ENCODE measurements around the gene NR4A1. TPM values are rescaled to one million over a fixed set of nuclear protein-coding genes. Genes with fewer than 3 reads are reported as not detected.

NR4A1 gene
- total and polyA plus RNA-seq, 9 of the 15 experiments (the other 6 are each of a cell fraction or from before 2014, with no cell fraction given) = 0.07 to 4.7 (median 1.9) TPM; not detected in 1

DNA sequence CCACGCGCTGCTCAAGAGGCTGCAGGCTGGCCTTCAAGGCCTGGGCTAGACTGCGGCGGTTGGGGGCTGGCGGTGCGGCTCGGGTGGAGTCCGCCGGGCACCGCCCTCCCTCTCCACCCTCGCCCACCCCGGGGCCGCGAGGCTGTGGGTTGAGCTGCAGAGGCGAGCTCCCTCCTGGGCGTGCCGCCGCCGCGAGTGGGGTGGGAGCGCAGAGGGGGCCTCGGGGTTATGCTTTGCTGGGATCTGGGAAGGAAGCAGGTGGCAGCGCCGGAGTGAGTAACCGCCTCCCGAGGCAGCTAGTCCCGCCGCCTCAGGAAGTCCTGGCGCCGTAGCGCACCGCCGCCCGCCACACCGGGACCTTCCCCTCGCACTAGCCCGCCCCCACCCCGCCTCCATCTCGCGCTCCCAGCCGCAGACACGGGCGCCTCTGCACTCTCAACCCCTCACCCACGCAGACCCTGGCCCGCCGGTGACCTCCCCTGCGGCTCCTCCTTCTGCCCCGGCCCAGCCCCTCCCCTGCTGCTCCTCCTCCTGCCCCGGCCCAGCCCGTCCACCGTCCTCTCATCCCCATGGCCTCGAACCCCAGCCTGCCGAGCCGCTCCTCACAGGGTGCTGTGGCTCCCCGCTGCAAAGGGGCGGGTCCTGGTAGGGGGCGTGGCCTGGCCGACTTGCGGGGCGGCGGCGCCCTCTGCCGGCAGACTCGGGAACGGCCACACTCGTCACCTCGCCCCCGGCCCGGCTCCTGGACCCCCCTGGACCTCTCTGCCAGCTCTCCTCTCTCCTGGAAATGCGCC is 27.9 kb upstream of the NR4A1 start (continued):
- TF ChIP-seq, protein P1, sequence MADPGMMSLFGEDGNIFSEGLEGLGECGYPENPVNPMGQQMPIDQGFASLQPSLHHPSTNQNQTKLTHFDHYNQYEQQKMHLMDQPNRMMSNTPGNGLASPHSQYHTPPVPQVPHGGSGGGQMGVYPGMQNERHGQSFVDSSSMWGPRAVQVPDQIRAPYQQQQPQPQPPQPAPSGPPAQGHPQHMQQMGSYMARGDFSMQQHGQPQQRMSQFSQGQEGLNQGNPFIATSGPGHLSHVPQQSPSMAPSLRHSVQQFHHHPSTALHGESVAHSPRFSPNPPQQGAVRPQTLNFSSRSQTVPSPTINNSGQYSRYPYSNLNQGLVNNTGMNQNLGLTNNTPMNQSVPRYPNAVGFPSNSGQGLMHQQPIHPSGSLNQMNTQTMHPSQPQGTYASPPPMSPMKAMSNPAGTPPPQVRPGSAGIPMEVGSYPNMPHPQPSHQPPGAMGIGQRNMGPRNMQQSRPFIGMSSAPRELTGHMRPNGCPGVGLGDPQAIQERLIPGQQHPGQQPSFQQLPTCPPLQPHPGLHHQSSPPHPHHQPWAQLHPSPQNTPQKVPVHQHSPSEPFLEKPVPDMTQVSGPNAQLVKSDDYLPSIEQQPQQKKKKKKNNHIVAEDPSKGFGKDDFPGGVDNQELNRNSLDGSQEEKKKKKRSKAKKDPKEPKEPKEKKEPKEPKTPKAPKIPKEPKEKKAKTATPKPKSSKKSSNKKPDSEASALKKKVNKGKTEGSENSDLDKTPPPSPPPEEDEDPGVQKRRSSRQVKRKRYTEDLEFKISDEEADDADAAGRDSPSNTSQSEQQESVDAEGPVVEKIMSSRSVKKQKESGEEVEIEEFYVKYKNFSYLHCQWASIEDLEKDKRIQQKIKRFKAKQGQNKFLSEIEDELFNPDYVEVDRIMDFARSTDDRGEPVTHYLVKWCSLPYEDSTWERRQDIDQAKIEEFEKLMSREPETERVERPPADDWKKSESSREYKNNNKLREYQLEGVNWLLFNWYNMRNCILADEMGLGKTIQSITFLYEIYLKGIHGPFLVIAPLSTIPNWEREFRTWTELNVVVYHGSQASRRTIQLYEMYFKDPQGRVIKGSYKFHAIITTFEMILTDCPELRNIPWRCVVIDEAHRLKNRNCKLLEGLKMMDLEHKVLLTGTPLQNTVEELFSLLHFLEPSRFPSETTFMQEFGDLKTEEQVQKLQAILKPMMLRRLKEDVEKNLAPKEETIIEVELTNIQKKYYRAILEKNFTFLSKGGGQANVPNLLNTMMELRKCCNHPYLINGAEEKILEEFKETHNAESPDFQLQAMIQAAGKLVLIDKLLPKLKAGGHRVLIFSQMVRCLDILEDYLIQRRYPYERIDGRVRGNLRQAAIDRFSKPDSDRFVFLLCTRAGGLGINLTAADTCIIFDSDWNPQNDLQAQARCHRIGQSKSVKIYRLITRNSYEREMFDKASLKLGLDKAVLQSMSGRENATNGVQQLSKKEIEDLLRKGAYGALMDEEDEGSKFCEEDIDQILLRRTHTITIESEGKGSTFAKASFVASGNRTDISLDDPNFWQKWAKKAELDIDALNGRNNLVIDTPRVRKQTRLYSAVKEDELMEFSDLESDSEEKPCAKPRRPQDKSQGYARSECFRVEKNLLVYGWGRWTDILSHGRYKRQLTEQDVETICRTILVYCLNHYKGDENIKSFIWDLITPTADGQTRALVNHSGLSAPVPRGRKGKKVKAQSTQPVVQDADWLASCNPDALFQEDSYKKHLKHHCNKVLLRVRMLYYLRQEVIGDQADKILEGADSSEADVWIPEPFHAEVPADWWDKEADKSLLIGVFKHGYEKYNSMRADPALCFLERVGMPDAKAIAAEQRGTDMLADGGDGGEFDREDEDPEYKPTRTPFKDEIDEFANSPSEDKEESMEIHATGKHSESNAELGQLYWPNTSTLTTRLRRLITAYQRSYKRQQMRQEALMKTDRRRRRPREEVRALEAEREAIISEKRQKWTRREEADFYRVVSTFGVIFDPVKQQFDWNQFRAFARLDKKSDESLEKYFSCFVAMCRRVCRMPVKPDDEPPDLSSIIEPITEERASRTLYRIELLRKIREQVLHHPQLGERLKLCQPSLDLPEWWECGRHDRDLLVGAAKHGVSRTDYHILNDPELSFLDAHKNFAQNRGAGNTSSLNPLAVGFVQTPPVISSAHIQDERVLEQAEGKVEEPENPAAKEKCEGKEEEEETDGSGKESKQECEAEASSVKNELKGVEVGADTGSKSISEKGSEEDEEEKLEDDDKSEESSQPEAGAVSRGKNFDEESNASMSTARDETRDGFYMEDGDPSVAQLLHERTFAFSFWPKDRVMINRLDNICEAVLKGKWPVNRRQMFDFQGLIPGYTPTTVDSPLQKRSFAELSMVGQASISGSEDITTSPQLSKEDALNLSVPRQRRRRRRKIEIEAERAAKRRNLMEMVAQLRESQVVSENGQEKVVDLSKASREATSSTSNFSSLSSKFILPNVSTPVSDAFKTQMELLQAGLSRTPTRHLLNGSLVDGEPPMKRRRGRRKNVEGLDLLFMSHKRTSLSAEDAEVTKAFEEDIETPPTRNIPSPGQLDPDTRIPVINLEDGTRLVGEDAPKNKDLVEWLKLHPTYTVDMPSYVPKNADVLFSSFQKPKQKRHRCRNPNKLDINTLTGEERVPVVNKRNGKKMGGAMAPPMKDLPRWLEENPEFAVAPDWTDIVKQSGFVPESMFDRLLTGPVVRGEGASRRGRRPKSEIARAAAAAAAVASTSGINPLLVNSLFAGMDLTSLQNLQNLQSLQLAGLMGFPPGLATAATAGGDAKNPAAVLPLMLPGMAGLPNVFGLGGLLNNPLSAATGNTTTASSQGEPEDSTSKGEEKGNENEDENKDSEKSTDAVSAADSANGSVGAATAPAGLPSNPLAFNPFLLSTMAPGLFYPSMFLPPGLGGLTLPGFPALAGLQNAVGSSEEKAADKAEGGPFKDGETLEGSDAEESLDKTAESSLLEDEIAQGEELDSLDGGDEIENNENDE (IDR thresholded peaks at IDR 0.05; ENCODE audit: low read depth, low read length) = no peak
- no peak for TF ChIP-seq ZNF76 (CRISPR knock-in tag; IDR thresholded peaks at IDR 0.05; ENCODE audit: borderline replicate concordance)
- peak in 1 of 2 experiments; percentile 65; a peak in 1 of 4 replicates for TF ChIP-seq NONO (IDR thresholded peaks at IDR 0.05; ENCODE audit: low read depth in 2 of 2, low read length in 1 of 2)
- peak; percentile 63 for TF ChIP-seq ZFX (CRISPR knock-in tag; IDR thresholded peaks at IDR 0.05)
- no peak for TF ChIP-seq SIRT6 (IDR thresholded peaks at IDR 0.05; ENCODE audit: low read depth, low read length)
- TF ChIP-seq TEAD1 (CRISPR knock-in tag; IDR thresholded peaks at IDR 0.05) = 0 out of 4 replicates have a peak, but pooled peaks have one; percentile 17 to 35
- TF ChIP-seq STAG1 (CRISPR knock-in tag; IDR thresholded peaks at IDR 0.05; ENCODE audit: borderline replicate concordance) = peak; percentile 70; the same call in 1 of the 2 replicates
- TF ChIP-seq, protein P2, sequence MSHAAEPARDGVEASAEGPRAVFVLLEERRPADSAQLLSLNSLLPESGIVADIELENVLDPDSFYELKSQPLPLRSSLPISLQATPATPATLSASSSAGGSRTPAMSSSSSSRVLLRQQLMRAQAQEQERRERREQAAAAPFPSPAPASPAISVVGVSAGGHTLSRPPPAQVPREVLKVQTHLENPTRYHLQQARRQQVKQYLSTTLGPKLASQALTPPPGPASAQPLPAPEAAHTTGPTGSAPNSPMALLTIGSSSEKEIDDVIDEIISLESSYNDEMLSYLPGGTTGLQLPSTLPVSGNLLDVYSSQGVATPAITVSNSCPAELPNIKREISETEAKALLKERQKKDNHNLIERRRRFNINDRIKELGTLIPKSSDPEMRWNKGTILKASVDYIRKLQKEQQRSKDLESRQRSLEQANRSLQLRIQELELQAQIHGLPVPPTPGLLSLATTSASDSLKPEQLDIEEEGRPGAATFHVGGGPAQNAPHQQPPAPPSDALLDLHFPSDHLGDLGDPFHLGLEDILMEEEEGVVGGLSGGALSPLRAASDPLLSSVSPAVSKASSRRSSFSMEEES (CRISPR knock-in tag; IDR thresholded peaks at IDR 0.05) = no peak
- no peak for TF ChIP-seq RBM15 (IDR thresholded peaks at IDR 0.05; ENCODE audit: insufficient read depth, low read length)
- TF ChIP-seq SMC3 (conservative IDR thresholded peaks at IDR 0.05; ENCODE audit: insufficient read depth, low read depth, low read length) = peak; percentile 90
- no peak for TF ChIP-seq TAF15 (IDR thresholded peaks at IDR 0.05; ENCODE audit: low read depth, low read length)
- TF ChIP-seq, protein P3, sequence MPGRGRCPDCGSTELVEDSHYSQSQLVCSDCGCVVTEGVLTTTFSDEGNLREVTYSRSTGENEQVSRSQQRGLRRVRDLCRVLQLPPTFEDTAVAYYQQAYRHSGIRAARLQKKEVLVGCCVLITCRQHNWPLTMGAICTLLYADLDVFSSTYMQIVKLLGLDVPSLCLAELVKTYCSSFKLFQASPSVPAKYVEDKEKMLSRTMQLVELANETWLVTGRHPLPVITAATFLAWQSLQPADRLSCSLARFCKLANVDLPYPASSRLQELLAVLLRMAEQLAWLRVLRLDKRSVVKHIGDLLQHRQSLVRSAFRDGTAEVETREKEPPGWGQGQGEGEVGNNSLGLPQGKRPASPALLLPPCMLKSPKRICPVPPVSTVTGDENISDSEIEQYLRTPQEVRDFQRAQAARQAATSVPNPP (IDR thresholded peaks at IDR 0.05; ENCODE audit: borderline replicate concordance, insufficient read depth, insufficient read length) = no peak

Data from K562 (cell line).